Cardiac fibroblast (primary cell): ENCODE measurements around the gene RASA3.

Source experiments
- DNase-seq, 2 donors: peaks; one replicate each; pipeline versions ENCODE4 v3.0.0 to v3.0.0-alpha.2; 2010; ENCODE audit warnings: low read depth in 2 of 2
- H3K4me3 ChIP-seq, 2 donors: replicated peaks in 1 of 2; 1 replicate in 1 of 2; 2 replicates in 1 of 2; pipeline ENCODE4 v1.5.1; 2011; ENCODE audit warnings: low read depth in 2 of 2, low read length in 2 of 2, mild to moderate bottlenecking in 2 of 2, moderate library complexity in 1 of 2
- TF ChIP-seq, protein P1 (sequence below): IDR thresholded peaks from one replicate; pipeline ENCODE4 v1.5.1; 2011; ENCODE audit warnings: low read depth, mild to moderate bottlenecking, low read length, inconsistent platforms

RASA3 gene

DNA sequence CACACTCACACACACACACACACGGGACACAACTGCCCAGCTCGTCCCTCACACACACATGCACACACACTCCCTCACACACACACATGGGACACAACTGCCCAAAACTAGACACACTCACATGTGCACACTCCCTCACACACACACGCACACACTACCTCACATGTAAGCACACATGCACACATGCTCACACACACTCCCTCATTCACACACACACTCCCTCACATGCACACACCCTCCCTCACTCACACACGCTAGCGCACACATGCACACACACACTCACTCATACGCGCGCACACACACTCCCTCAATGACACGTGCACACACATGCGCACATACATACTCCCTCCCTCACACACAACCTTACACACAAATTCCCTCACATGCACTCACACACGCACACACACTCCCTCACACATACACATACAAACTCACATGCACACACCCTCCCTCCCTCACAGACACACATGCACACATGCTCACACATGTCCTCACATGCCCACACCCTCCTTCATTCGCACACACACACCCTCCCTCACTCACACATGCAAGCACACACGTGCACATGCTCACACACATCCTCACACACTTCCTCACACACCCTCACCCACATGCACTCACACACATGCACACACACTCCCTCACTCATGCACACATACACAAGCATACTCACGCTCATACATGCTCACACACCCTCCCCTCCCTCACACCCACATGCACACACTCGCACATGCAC is 9.0 kb upstream of the RASA3 start:
- no peak for DNase-seq
- TF ChIP-seq, protein P1, sequence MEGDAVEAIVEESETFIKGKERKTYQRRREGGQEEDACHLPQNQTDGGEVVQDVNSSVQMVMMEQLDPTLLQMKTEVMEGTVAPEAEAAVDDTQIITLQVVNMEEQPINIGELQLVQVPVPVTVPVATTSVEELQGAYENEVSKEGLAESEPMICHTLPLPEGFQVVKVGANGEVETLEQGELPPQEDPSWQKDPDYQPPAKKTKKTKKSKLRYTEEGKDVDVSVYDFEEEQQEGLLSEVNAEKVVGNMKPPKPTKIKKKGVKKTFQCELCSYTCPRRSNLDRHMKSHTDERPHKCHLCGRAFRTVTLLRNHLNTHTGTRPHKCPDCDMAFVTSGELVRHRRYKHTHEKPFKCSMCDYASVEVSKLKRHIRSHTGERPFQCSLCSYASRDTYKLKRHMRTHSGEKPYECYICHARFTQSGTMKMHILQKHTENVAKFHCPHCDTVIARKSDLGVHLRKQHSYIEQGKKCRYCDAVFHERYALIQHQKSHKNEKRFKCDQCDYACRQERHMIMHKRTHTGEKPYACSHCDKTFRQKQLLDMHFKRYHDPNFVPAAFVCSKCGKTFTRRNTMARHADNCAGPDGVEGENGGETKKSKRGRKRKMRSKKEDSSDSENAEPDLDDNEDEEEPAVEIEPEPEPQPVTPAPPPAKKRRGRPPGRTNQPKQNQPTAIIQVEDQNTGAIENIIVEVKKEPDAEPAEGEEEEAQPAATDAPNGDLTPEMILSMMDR, result no peak
- no peak overlapping the region for H3K4me3 ChIP-seq

- no peak for DNase-seq
- TF ChIP-seq, protein P1, result no peak
- no peak overlapping the region for H3K4me3 ChIP-seq
Measured at GRCh38 chr13:114140906-114141250, 8.5 kb upstream of the RASA3 start.

DNA sequence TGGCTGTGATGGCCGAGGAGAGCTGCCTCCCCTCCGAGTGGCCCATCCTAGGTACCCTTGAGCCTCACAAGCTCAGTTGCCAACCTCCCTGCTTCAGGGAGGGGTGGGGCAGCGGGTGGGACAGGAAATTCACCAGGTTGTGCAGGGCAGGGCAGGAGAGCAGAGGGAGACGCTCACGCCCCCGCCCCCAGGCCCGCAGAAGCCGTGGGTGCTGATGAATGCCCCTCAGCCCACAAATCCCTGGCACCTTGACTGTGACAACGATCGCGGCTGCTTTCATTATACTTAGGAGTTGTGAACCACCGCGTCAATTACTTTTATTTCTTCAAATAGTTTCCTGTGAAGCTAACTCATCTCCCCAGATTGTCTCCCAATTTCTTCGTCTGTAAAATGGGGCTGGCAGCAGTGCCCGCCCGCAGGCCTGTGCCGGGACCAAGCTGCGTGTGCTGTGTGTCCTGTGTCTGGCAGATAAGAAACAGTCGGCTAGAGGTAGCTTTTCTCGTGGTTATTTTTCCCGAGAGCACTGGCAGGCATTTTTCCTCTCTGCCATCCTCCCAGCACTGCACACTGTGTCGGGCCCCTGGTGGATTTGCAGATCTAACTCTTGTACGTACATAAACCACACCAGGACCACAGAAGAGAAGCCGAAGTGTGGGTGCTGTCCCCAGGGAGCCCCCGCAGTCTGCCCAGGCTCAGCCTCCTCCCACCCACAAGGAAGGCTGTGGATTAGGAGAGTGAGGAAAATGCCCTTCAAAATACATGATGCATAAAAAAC is 7.9 kb upstream of the RASA3 start:
- TF ChIP-seq, protein P1, result no peak
- DNase-seq, result no peak
- H3K4me3 ChIP-seq, result no peak overlapping the region

DNA sequence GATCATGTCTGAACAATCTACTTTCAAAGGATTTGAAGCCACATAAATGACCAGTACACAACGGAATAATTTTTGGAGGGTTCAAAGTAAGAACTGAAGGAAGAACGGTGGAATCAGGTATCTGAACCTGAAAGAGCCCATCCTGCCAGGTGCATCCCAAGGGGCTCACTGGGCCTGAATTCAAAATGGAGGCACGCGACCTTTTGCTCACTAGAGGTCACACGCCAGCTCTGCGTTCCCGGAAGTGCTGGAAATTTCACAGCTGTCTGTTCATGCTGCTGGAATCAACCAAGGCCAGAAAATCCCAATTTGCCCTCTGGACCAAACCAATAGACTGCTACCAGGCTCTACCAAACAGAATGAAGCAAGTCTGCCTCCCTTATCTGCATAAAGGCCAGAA is 4.2 kb upstream of the RASA3 start:
- no peak for DNase-seq
- H3K4me3 ChIP-seq, result no peak overlapping the region
- TF ChIP-seq, protein P1, result no peak

DNA sequence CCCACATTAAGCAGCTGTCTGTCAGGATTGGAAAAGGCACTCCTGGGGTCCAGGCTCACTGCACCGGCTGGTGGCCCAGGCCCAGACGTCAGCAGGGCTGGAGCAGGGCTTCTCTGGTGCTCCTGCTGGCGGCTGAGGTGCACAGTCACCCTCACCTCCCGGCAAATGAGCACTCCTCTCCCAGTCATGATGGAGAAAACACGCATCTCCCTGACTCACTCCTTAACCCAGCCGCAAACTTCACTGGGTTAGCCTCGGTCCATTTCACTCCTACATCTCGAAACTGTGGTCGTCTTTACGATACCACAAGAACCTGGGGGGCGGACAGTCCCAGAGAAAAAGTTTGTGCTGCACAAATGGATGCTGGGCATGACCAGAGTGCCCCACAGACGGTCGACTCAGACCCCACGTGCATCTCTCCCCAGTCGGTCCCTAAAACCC is 3.3 kb upstream of the RASA3 start:
- H3K4me3 ChIP-seq, result no peak overlapping the region
- no peak for DNase-seq
- TF ChIP-seq, protein P1, result no peak

DNA sequence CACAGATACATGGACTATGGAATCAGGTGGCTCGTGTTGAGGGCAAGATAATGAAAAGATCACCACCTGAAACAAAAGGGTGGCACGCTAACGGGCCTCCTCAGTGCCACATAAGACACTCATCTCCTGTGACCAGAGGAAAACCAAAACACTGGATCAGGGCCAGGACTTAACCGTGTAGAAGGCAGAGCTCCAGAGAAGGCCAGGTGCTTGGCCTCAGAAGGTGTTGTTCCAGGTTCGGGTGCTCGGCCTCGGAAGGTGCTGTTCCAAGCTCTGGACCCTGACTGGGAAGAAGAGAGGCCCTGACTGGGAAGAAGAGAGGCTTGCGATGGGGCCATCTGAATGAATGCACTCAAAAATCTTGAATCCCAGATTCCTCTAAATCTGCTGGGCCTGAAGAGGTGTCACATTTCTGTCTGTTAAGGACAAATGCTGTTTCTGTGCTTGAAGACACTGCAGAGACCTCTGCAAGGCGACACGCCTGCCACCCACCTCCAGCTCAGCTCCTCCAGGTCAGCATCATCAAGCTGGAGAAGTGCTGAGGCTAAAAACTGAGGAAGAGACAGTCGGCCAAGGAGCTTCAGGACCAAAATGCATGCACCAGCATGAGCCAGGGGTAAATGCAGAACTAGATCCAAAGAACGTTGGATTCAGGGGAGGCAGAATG is 2.7 kb upstream of the RASA3 start:
- TF ChIP-seq, protein P1, result no peak
- H3K4me3 ChIP-seq, result no peak overlapping the region
- no peak for DNase-seq
